HG02763 (cell line): ENCODE data around the gene HSPA12A.

ENCODE experiments used
- ATAC-seq: cut with Tn5 transposase; IDR thresholded peaks from one replicate; pipeline ENCODE4 v1.9.1; 2021; ENCODE audit warnings: mild to moderate bottlenecking, moderate library complexity; ENCODE audit not compliant: unreplicated experiment

The HSPA12A gene, protein sequence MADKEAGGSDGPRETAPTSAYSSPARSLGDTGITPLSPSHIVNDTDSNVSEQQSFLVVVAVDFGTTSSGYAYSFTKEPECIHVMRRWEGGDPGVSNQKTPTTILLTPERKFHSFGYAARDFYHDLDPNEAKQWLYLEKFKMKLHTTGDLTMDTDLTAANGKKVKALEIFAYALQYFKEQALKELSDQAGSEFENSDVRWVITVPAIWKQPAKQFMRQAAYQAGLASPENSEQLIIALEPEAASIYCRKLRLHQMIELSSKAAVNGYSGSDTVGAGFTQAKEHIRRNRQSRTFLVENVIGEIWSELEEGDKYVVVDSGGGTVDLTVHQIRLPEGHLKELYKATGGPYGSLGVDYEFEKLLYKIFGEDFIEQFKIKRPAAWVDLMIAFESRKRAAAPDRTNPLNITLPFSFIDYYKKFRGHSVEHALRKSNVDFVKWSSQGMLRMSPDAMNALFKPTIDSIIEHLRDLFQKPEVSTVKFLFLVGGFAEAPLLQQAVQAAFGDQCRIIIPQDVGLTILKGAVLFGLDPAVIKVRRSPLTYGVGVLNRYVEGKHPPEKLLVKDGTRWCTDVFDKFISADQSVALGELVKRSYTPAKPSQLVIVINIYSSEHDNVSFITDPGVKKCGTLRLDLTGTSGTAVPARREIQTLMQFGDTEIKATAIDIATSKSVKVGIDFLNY

GRCh38 chr10:116742367-116743265, at the start of gene HSPA12A:
TSS of gene HSPA12A (minus strand) at chr10:116742566. CDS start at chr10:116742469, 97 bp downstream.
- ATAC-seq: peak; percentile 94

- no peak for ATAC-seq
Observed at GRCh38 chr10:116791241-116791640, 48.9 kb upstream of the HSPA12A start.

DNA sequence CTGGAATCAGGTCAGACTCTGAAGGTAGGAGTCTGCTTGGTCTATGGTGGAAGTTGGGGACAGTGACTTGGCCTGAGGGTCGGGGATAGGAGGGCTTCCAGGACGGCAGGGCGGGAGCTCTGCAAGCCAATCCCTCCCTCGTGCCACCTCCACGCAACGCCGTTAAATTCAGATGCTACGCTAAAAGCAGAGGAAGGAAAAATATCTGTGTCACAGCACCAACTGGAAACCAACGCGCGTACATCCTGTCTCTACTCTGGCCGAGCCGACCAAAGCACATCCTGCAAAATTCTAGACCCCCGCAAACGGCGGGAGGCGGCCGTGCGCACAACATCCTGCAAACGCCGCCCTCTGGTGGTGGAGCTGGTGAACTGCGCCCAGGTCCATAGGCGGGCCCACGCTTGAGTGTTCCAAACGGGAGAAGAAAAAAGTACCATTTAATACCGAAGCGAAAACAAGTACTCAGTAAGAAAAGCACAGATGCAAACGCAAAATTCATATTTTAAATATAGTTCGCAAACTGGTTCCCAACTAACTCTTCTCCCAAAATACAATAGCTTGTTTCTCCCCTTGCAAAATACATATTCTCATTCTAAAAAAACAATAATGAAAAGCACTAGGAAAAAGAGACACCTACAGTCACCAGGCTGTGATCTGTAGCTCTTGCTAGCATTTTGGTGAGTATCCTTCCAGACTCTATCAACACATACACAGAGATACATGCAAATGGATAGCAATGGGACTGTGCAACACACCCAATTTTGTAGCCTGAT, 45.7 kb upstream of the HSPA12A start:
- peak; percentile 86 for ATAC-seq

DNA sequence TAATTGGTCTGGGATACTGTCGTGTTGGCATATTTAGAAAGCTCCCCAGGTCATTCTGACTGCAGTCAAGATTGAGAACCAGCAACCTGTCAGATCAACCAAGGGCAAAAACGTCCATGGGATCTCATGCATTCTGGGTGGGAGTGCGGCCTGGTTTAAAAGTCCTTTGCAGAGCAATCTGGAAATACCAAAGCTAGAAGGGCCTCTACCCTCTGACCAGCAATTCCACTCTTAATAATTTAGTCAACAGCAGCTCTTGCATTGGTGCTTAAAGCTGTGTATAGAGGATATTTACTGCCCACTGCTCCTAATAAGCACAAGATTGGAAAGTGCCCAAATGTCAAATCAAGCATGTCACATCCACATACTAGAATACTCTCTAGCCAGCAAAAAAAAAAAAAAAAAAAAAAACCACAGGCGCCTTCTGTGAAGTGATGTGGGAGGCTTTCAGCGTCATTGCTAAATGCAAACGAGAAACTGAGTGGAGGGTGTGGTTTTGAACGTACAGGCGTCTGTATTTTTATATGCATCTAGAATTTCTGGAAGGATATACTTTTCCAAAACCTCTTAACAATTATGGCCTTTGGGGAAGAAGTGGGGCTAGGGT, 44.8 kb upstream of the HSPA12A start:
- no peak for ATAC-seq

DNA sequence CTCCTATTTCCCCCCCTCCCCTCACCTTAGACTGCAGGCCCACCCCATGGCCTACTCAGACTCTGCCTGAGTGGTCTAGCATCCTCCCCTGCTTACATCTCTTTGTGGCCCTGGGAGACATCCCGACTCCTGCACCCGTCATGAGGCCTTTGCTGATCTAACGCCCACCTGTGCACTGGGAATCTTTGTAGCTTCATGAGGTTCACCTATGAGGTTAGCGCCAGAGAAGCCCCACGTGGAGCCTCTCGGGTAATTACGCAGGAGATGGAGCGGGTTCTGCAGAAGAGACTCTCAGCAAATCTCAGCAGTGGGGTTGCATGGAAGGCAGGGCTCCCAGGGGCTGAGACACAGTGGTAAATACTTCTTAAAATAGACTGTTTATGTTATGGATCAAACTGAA, 43.5 kb upstream of the HSPA12A start:
- no peak for ATAC-seq

- no peak for ATAC-seq
Observed at GRCh38 chr10:116785282-116785681, 42.9 kb upstream of the HSPA12A start.

DNA sequence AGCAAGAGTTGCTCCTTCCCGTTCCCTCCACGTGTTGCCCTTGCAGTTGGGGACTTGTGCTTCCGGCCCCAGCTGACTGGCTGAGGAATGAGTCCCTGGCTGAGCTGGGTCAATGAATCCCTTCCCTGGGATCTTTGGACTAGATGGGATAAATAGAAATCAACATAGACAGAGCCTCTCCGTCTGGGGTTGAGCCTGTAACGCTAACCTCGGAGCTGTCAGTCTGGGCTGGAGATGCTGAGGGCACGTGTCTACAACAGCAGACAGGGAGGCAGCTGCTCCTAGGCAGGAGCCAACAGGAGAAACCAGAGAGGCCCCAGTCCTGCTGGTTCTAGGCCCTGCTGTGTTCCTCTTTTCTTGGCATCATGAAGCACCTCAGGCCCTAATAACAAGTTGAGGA, 42.3 kb upstream of the HSPA12A start:
- ATAC-seq: no peak

GRCh38 chr10:116784035-116784434, 41.7 kb upstream of the HSPA12A start:
- no peak for ATAC-seq

- ATAC-seq: no peak
Observed at GRCh38 chr10:116783011-116783655, 40.8 kb upstream of the HSPA12A start.

DNA sequence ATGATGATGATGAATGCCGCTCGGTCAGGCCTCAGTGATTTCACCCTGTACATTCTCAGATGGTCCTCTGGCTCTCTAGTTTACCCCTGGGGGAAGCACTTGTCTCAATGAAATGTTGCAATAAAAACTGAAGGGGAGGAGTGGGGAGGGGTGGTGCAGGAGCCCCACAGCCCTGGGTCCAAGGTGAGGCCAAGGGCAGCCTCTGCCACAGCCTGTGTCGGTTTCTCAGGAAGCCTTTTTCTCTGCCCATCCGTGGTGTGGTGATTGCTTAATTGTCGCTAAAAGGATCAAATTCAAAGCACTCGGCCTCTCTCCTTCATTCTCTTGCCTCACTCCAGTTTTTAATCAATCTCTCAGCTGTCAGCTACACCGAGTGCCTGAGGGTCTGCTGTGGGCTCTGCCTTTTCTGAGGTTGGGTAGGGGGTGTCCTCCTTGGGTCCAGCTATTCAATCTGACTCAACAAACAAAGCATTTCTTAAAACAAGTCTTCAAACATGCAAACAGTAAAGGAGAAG, 39.1 kb upstream of the HSPA12A start:
- ATAC-seq: no peak

DNA sequence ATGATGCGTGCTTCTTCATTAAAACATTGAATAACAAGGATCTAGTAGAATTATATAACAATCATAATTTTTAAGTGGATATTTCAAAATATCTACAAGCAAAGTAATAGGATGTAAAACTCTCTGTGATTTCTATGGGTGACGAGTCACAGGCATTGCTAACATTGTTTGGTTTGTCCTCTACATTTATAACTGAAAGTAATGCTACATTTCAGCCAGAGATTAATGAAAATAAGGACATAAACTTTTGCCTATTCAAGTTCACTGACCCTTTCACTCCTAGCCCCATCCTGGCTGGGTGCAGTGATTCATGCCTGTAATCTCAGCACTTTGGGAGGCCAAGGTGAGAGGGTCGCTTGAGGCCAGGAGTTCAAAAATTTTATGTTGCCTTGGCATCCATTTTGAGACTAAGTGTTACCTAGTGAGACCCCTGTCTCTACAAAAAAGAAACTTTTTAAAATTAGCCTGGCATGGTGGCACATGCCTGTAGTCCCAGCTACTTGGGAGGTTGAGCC, 38.4 kb upstream of the HSPA12A start:
- no peak for ATAC-seq

DNA sequence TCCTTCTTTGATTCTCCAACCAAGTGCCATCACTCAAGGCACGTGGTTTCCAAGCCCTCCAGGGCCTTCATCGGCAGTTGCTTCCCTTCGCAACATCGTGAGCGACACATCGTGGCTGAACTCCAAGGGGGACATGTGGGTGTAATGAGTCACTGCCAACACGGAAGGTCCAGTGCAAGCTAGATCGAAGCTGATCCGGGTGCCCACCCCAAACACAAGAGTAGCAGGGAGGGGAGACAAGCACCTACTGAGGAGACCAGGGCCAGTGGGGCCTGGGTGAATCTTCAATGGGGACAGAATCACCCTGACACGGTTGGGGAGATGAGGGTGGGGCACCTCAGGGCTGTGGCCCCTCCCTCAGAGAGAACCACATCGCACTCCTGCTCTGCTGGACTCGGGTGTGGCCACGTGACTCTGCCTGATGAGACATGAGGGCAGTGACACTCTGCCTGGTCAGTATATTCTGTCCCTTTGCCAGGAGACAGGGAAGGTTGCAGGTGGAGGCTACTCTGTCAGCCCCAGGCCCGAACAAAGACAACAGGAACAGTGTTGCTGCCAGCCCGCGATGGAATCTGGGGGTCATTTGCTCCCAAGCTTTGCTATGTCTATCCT, 36.8 kb upstream of the HSPA12A start:
- no peak for ATAC-seq

- no peak for ATAC-seq
Observed at GRCh38 chr10:116777006-116777405, 34.6 kb upstream of the HSPA12A start.

DNA sequence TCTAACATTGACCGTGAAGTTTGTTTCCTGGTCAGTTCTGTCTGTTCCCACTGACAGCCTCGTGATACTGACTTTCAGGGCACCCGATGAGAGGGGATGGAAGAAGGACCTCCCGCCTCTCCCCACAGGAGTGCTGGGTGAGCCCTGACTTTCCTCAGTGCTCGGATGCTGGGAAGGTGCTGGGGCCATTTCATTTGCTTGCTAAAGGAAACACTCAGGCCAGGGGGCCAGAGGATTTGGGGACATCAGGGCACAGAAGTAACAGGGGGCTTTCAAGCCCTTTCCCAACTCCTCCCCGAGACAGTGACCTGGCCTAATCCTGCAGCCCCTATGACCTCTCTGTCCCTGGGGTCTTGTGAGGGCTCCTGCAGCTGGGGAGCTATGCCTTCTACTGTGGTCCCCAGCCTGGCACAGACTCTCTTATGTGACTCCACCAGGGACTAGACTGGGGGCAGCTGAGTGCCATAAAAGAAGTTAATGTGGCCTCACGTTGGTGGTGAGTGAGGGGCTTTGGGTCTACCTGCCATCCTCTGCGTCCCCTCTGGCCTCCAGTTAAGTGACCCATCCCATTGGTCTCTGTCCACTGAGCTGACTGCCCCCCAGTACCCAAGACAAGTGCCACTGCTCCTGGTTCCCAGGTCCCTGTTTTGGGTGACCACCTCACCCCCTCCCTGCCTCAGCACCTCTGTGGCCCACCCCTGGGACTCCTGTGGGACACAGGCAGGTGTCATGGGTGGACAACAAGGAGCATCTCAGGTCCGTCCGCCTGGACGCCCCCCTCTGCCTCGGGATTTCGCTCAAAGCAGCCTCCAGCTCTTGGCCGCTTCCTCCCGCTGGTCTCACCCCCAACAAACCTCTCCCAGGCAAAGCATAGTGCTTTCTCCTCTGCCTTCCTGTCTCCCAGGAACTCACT, 33.4 kb upstream of the HSPA12A start:
- ATAC-seq: no peak

DNA sequence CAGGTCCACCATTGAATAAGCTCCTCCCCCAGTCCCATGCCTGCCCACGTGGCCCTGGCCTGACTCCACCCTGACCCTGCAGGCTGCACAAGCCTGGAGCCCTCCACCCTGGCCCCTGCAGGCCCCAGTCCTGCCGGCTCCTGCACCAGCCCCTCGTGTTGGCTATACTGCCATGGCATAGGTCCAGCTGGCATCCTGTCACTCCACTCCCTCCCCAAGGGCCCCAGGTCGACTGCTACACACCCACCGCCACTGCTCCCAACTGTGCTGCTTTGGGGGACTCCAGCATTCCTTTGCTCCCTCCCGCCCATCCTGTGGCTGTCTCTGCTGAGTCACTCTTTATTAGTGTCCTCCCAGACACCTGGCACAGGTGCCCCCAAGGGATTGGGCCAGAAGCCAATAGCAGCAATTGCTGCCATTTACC, 32.4 kb upstream of the HSPA12A start:
- no peak for ATAC-seq

GRCh38 chr10:116772909-116773705, 30.7 kb upstream of the HSPA12A start:
- no peak for ATAC-seq
